SH-SY5Y (cell line): ENCODE results near the gene MACROH2A1.

ENCODE experiments used
- GATA2 ChIP-seq: IDR thresholded peaks from 2 replicates; pipeline ENCODE4 v1.6.1; 2011; ENCODE audit warnings: mild to moderate bottlenecking, low read depth, low read length
- GATA3 ChIP-seq: IDR thresholded peaks from 2 replicates; pipeline ENCODE4 v1.6.1; 2011; ENCODE audit warnings: low read depth, mild to moderate bottlenecking, low read length, moderate library complexity

- TF ChIP-seq GATA2 (no peak), GATA3 (no peak)
Measured at GRCh38 chr5:135376961-135377624, 21.9 kb downstream of the MACROH2A1 start.
